ENCODE data around the gene DNAJB11.

The DNAJB11 gene

DNA sequence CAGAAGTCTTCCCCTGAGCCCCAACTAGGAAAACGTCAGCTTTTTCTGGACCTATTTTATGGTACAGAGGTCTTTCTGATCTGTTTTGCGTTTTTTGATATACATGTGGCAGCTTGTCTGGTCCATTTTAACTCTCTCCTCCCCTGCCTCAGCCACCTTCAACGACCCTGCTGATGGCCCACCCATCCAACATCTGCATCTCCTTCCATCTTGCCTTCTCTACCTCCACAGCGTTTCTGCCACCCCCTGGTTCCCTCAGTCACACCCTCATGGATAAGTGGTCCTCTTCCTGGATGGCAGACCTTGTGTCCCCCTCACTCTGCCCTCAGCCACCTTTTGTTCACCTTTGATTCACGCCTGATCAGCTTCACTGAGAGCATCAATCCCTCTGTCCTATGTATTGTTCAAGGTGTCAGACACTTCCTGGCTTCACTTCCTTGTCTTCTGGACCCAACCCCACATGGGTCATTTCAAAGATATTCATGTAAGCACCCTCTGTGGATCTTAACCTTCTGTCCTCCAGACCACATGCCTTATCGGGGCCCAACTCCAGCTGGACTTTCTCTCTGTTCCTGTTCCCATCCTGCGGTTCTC lies 55.8 kb downstream of the DNAJB11 start:
- TF ChIP-seq GATA2 (IDR thresholded peaks at IDR 0.05; ENCODE audit: low read depth, low read length) = no peak
- TF ChIP-seq GATA3 (IDR thresholded peaks at IDR 0.05; ENCODE audit: low read depth, low read length) = no peak

- TF ChIP-seq GATA3 (IDR thresholded peaks at IDR 0.05; ENCODE audit: low read depth, low read length) = no peak
- no peak for TF ChIP-seq GATA2 (IDR thresholded peaks at IDR 0.05; ENCODE audit: low read depth, low read length)
Measured at GRCh38 chr3:186627852-186628414, 57.4 kb downstream of the DNAJB11 start.

DNA sequence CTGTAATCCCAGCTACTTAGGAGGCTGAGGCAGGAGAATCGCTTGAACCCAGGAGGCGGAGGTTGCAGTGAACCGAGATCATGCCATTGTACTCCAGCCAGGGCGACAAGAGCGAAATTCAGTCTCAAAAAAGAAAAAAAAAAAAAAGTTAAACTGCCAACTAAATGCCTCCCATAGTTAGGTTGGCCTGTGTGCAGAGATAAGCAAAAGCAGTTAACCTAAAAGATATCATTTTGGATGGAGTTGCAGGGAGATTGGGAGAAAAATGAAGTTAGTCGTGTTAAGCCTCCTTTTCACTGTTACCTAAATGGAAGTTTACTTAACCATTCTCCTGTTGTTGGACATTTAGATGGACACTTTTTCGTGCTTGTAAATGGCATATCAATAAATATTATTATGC lies 58.2 kb downstream of the DNAJB11 start:
- TF ChIP-seq GATA2 (IDR thresholded peaks at IDR 0.05; ENCODE audit: low read depth, low read length) = no peak
- TF ChIP-seq GATA3 (IDR thresholded peaks at IDR 0.05; ENCODE audit: low read depth, low read length) = no peak

GRCh38 chr3:186630950-186631641 lies 60.6 kb downstream of the DNAJB11 start:
- no peak for TF ChIP-seq GATA2 (IDR thresholded peaks at IDR 0.05; ENCODE audit: low read depth, low read length)
- TF ChIP-seq GATA3 (IDR thresholded peaks at IDR 0.05; ENCODE audit: low read depth, low read length) = no peak

GRCh38 chr3:186633481-186633880 lies 63.0 kb downstream of the DNAJB11 start:
- TF ChIP-seq GATA3 (IDR thresholded peaks at IDR 0.05; ENCODE audit: low read depth, low read length) (no peak), GATA2 (IDR thresholded peaks at IDR 0.05; ENCODE audit: low read depth, low read length) (no peak)
